HG02938 (cell line): ENCODE measurements around the gene NHSL1.

Experiments
- ATAC-seq: cut with Tn5 transposase; IDR thresholded peaks from one replicate; pipeline ENCODE4 v1.9.1; 2021; ENCODE audit warnings: mild to moderate bottlenecking, moderate library complexity; ENCODE audit not compliant: unreplicated experiment

NHSL1 gene

DNA sequence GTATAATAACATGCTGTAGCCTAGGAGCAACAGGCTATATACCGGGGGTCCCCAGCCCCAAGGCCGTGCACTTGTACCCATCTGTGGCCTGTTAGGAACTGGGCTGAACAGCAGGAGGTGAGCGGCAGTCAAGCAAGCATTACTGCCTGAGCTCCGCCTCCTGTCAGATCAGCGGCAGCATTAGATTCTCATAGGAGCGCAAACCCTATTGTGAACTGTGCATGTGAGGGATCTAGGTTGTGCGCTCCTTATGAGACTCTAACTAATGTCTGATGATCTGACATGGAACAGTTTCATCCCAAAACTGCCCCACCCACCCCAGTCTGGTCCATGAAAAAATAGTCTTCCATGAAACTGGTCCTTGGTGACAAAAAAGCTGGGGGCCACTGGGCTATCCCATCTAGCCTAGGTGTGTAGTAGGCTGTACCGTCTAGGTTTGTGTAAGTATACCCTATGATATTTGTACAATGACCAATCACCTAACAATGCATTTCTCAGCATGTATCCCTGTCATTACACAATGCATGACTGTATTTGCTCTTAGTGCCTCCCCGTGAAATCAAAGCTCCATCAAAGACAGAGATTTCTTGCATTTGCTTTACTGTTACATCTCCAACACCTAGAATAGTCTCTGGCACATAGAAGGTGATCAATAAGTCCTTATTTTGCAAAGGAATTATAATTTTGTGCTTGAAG lies 30.8 kb downstream of the NHSL1 start:
- ATAC-seq = no peak

DNA sequence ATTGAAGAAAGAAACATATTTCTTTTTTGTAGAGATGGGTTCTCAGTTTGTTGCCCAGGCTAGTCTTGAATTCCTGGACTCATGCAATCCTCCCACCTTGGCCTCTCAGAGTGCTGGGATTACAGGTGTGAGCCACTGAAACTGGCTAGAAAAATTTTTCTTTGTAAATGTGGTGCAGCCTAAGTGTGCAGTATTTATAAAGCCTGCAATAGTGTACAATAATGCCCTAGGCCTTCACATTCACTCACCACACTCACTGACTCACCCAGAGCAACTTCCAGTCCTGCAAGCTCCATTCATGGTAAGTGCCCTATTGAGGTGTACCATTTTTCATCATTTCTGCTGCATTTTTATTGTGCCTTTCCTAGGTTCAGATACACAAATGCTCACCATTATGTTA lies 31.4 kb downstream of the NHSL1 start:
- no peak for ATAC-seq

DNA sequence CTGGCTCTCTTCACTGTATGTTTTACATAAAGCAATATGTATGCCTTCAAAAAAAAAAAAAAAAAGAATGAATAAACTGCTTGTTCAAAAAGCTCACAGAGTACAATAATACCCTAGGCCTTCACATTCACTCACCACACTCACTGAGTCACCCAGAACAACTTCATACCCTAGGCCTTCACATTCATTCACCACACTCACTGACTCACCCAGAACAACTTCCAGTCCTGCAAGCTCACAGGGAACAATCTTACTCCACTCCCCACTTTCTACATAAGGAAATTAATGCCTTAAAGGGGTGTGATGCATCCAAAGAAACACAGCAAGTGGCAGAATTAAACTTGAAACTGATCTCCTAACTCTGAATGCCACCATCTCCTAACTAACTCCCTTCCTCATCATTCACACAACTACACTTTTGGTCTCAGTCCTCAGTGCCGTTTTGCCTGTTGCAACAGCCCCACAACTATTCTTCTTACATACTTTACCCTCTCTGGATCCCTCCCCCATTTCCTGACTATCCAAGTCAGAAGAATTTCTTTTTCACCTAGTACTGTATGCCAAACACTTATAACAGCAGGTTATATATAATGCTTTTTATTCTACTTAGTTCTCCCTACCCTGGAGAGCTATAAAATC lies 34.2 kb downstream of the NHSL1 start:
- no peak for ATAC-seq

DNA sequence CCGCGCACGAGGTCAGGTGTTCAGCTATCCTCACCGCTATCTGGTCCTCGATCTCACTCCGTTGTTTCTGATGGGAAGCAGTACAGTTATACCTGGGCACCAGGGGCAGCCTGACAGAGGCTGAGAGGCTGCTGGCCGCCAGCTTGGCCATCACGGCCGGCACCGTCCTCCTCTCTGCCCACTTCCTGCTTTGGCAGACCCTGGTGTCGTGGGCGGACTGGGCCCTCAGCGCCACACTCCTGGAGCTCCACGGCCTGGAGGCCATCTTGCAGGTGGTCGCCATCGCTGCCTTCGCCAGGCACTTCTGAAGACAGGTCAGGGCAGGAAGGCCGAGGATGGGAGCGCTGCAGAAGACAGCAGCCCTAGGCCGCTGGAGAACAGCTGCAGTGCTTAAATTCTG lies 35.2 kb downstream of the NHSL1 start:
- no peak for ATAC-seq

DNA sequence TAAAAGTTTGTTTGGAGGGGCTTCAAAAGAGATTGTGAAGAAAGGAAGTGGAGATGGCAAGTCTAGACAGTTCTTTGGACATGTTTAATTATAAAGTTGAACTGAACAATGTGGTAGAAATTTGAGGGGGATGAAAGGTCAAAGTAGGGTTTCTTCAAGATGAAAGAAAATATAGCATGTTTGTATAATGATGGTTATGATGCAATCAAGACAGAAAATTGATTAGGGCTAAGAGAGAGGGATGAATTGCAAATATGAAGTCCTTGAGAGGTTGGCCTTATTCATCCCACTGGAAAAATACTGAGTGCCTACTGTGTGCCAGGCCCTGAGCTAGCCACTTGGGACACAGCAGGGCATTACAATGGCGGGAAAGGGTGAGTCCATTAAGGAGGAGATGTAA lies 37.6 kb downstream of the NHSL1 start:
- no peak for ATAC-seq

DNA sequence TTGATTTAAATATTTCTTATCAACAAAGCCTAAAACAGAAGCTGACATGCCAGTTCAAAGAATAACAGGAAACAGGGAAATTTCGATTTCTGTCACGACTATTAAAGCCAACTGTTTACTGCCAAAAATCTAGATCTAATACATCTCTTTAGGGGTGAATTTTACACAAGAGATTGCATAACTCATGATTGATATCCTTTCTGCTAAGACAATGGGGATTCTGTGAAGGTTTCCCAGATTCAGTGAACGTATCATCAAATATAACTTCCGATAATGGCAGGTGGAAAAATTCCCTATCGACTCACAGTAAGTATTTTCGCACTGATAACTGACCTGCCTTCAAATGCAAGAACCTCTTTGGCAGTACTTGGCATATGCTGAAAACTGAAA lies 42.9 kb downstream of the NHSL1 start:
- ATAC-seq = no peak

DNA sequence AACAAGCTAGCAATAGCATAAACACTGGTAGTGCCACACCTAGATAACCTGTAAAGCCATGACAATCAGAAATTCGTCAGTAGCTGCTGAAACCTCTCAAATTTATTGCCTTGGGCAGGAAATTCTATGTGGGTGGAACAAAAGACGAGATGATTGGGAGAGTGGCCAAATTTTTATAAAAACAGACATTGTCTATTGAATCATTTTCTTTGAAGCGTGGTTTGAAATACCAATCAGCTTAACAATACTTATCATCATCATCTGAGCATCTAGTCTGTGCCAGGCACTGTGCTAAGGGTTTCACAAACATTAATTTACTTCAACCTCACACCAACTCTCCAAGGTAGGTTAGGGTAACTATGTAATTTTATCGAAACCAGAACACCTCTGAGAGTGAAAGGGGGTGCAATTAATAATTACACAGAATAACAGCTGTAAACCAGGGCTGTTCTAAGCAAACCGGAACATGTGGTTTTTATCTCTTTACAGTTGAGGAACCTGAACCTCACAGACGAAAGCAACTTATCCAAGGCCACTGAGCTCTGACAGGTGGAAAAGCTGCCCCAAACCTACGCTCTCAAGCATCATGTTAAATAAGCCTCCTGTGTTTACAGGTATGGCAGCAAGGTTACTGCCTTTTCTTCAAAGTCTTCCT lies 43.4 kb downstream of the NHSL1 start:
- peak; percentile 99 for ATAC-seq

DNA sequence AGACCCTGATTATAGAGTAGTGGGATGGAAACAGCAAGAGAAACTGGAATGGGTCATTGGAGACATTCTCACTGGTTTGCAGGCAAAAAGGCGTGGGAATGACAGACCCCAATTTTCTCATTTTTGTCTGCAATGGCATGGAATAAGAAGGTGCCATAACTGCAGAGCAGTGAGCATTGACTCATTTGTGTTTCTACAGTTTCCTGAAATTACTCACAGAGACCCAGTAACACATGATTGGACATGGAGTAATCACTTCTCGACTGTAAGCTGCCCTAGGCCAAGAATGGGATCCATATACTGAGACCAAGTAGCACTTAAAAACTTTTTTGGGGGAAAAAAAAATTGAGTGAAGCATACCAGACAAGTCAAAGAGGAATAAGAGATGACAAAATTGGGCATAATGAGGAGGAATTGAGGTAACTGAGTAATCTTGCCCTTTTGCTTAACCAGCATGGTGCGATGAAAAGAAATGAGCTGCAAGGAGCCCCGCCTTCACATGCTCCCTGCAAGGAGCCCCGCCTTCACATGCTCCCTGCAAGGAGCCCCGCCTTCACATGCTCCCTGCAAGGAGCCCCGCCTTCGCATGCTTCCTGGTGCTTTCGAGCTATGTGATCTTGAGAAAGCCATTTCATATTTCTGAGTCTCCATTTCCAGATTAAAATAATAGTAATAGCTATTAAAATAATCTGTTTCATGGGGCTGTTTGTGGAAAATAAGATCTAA lies 44.1 kb downstream of the NHSL1 start:
- ATAC-seq = peak; percentile 30

DNA sequence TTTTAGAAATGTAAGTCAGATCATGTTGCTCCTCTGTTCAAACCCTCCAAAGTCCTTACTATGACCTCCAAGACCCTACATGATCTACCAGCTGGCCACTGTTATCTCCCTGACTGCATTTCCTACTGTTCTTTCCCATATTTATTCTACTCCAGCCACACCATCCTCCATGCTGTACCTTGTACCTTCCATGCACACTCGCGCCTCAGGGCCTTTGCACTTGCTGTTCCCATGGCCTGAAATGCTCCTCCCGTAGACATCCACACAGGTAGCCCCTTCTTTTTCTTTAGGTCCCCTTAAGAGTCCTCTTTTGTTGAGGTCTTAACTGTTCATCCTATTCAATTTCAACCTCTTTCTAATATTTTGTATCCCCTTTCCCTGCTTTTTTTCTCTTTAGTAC lies 48.3 kb downstream of the NHSL1 start:
- ATAC-seq = no peak

DNA sequence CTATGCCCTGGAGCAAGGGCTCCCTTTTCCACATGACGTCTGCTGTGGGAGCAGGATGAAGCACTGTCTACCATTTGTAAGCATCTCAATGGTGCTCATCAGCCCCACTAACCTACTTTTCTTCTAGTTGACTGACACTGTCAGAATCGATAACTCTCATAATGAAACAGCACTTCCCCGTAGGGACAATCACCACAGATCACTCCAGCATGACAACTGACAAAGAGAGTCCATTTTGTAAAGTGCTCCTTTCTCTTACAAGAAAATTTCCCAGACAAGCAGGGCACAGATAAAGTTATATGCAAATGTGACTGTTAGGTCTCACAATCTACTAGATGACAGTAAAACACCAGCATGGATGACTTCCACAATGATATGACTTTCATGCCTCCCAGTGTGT lies 48.8 kb downstream of the NHSL1 start:
- peak; percentile 38 for ATAC-seq

DNA sequence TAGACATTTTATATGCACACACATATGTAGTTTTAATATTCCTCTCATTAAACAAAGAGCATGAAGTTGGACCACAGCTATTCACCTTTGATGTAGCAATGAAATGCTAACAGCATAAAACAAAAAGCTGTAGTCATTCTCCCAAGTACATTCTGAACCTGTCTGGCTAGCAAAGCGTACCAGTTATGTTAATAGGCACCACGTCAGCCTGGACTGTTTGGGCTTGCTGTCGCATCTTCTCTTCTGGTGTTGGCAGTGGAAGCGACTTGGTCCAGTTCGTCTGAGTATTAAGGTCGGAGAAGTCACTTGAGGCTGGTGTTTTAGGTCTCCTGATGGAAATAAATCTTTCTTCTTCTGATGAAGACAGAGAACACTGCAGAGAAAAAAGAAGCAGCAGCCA lies 52.5 kb downstream of the NHSL1 start:
- no peak for ATAC-seq

DNA sequence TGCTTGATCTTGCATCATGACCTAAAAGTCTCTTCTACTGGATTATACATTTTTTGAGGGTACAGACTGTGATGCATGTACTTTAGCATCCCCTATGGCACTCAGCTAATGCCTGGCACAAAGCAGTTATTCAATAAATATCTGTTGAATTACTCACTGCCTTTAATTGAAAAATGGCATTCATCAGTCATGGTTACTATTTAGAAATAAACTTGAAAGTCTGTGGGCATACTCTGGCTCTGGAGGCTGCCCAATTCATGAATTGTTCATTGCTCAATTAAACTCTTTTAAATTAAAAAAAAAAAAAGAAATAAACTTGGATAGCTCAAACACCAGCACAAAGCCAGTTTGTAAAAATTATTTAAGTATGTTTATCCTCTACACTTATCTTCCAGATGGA lies 55.3 kb downstream of the NHSL1 start:
- no peak for ATAC-seq

DNA sequence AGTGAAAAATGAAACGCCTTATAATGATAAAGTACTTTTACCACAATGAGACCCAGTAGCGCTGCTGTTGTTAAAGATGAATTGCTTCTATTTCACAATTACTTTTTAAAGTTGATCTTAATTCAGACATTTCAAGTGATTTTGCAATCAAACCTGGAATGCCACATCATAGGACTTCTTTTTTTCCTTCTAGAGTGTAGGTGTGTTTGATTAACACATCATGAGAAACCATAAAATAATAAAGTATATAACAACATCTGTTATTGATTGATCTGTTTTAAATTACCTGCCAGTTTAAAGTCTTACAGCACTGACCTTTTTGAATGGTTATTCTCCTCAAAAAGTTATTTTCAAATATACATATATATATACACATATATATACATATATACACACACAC lies 56.6 kb downstream of the NHSL1 start:
- no peak for ATAC-seq

DNA sequence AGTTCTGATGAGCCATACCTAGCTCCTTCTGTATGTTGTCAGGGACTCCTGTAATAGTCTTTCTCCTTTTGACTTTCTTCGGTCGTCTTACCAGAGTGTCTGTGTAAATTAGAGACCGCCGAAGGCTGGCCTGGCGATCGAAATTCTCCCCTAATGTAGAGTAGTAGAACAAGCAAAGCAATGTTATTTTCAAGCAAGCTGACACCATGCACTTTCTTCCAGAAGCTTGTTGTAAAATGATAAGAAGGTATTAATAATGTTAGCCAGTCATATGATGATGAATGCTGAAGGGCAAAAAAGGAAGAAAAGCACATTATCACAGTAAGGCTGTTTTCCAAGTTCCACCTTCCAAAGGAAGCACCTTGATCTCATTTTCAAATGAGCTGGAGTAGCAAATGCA lies 57.3 kb downstream of the NHSL1 start:
- ATAC-seq = no peak

DNA sequence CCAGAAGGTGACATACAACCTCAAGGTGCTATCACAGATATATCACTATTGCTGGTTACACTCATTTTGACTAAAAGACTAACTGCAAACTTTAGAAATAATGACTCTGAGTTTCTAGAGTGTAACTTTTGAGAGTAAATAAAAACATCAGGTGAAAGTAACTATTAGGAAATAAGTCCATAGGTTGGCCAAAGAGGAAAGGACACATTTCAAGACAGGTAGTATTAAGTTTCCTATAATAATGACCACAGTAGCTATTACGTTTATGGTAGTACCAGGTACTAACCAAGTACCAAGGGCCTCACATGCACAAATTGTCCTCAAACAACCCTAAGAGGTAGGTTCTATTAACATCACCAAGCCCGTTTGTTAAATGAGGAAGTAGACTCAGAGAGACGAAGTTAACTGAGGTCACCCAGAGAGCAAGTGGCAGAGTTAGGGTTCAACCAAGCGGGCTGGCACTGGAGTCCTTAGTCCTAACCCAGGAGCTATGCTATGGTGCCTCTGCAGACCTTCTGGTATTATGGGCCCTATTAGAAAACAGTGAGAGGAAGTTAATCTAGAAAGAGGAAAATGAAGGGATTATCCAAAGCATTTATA lies 58.4 kb downstream of the NHSL1 start:
- no peak for ATAC-seq

DNA sequence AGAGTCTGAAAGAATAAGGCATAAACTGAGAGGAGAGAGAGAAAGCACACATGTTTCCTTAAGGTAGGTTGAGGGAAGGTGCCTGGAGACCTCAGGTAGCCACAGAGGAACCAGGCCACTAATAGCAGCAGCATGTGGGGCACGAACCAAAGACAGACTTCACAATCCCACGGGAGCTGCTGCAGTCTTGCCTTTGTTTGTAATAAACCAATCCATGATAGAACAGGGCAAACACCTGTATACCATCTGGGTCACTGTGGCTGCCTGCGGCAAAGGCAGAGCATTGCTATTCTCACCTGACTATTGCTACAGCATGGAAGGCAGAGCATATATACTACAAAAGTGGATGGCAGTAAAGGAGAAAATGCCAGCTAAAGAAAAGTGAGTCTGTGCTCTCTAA lies 59.0 kb downstream of the NHSL1 start:
- ATAC-seq = no peak

DNA sequence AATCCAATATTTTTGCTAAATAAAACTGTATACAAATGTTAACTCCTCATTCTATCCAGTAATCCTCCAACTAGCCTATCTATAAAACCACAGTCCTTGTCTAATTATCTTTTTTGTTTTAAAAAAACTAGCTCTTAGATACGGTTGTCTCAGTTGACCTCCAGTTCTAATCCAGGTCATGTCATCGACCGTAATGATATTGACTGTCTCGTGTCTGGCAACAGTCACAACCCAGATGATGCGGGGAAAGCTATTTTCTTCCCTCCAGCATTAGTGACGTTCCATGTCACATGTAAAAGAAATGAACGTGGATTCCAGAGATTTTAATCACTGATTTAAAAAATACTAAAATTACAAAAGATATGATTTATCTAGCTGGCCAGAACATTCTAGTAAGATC lies 59.7 kb downstream of the NHSL1 start:
- ATAC-seq = no peak

DNA sequence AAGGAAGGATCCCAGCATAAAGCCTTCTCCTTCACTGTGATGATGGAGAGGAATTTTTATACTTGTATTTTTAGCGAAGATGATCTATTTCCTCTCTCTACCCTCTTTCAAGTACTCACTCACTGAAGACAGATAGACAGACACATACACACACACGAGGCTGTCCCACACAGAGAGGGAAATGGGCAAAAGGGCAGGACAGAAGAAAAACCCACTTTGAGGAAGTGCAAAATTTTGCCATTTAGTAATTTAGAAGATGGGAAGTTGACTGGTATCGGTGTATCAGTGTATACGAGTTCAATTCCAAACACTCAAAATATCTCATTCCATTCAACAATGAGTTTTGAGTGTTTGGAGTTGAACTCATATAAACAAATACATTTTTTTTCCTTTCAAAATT lies 64.4 kb downstream of the NHSL1 start:
- no peak for ATAC-seq

DNA sequence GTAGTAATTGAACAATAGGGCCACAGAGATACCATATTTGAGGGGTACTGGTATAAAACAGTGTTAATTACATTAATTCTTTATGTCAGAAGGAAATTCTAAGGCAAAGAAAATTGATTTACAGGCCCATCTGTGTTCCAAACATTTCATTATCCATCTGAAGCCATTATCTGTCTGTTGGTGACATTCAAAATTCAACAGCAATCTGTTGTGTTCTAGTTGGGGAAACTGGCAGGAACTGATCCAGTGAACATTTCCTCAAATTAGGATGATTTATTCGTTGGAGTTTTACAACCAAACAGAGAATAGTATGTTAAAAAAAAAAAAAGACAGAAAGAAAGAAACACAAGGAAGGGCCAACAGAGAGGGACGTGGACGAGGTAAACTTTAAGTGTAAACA lies 65.2 kb downstream of the NHSL1 start:
- ATAC-seq = no peak

DNA sequence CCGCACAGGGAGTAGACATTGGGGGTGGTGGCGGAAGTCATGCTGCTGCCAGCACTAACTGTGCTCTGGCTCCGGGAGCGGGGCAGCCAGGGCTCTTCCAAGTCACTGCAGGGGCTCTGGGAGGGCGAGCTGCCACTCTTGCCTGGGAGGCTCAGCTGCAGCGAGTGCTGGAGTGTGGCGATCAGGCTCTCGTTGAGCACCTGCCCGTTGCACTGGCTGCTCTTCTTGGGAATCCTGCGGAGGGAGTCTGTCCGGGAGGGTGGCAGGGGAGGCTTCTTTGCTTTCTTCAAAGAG lies 67.3 kb downstream of the NHSL1 start:
- ATAC-seq = no peak

DNA sequence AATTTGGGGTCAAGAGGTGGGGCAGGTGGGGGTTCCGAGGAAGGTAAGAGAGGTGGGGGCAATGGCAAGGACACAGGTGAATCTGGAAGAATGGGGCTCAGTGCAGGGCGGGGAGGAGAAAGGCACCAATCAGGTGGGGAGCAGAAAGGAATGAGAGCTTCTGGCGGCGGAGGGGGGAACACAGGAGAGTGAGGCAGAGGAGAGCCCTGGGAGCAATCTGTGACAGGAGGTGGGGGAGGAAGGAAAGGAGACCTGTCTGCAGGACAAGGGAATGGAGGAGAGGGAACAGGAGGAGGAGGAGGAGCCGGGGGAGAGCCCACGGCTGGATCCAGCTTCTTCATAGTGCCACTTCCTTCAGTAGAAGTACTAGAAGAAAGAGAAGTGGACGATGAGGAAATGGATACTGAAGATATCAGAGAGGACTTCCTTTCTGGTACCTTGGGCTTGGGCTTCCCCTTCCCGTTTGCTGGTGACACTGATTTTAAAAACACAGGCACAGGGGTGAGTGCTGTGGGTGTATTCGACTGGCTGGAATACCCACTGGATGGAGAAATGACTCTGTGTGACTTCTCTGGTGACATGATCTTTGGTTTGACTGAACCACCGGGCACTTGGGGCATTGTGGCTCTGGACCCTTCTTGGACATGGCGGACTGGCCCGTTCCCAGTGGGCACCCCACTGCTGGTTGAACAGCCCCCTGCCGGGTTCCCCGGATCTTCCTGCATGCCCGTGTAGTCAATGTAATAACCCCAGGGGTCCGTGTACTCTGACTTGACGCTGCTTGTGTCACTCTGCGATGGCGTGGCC lies 67.8 kb downstream of the NHSL1 start:
- ATAC-seq = no peak
